Stimulated activated CD8-positive, alpha-beta memory T cell treated with anti-CD3 and anti-CD28 coated beads, Interleukin-12 subunit alpha, Interleukin-12 subunit beta, amount 100 ng/mL, for 4 hours (primary cell): ENCODE data around the gene CHST13.

ENCODE experiments used
- DNase-seq: peaks from one replicate; pipeline ENCODE4 v3.0.0-alpha.2; 2020; ENCODE audit warnings: low read depth

CHST13 gene

DNA sequence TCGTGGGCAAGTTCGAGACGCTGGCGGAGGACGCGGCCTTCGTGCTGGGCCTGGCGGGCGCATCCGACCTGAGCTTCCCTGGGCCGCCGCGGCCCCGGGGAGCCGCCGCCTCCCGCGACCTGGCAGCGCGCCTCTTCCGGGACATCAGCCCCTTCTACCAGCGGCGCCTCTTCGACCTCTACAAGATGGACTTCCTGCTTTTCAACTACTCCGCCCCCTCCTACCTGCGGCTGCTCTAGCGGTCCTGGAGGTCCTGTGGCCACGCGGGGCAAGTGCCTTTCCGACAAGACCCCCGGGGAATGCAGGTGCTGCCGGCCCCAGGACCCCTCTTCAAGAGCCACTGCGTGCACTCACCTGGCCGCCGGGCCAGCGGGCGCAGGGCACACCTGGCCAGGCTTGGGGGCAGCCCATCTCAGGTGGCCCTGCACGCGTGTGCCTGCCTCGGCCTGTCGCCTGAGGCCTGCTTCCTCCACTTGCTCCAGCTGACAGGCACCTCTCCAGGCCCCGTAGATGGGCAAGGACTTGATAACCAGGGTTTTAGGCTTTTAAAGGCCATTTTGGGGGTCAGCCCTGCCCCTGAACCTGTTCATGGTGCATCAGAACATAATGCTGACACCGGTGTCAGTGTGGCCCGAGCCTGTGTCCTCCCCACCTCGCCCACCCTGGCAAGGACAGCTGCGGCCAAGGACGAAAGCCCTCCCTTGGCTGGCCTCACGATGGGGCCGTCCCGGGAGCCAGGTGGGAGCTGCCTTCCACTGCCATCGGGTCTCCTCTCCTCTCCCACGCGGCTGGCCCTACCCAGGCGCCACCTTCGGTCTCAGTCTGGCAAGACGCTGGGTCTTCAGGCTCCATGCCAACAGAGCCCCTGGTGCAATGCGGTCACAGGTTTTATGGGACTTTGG, 18.6 kb downstream of the CHST13 start:
- no peak for DNase-seq

DNA sequence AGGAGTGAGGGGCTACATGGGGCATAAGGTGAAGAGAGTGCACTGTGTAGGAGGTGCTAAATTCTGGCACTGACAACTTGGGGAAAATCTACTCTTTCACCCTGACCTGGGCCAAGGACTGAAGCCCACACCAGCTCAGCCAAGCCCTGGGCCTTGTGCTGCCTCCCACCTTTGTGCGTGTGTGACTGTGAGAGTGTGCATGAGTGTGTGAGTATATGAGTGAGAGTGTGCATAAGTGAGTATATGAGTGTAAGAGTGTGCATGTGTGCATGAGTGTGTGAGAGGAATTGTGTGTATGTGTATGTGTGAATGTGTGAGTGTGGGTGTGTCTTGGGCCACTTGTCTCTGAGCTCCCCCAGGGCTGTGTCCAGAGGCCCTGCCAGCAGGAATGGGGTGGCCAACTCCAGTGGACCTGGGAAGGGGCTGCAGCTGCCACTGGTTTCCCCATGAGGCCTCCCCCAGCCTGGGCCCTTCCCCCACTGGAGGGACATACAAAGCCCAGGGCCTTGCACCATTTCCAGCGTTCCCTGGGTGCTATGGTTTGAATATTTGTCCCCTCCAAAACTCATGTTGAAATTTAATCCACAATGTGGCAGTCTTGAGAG, 19.6 kb downstream of the CHST13 start:
- no peak for DNase-seq

GRCh38 chr3:126544596-126545281, 20.8 kb downstream of the CHST13 start:
- DNase-seq, result no peak

- no peak for DNase-seq
Observed at GRCh38 chr3:126545544-126545943, 21.6 kb downstream of the CHST13 start.

GRCh38 chr3:126546013-126546412, 22.1 kb downstream of the CHST13 start:
- DNase-seq, result no peak

- no peak for DNase-seq
Observed at GRCh38 chr3:126546549-126547239, 22.7 kb downstream of the CHST13 start.

- no peak for DNase-seq
Observed at GRCh38 chr3:126547721-126548120, 23.8 kb downstream of the CHST13 start.

- no peak for DNase-seq
Observed at GRCh38 chr3:126548556-126549466, 24.9 kb downstream of the CHST13 start.

GRCh38 chr3:126549861-126550487, 26.0 kb downstream of the CHST13 start:
- no peak for DNase-seq

- DNase-seq, result no peak
Observed at GRCh38 chr3:126550488-126551051, 26.6 kb downstream of the CHST13 start.

DNA sequence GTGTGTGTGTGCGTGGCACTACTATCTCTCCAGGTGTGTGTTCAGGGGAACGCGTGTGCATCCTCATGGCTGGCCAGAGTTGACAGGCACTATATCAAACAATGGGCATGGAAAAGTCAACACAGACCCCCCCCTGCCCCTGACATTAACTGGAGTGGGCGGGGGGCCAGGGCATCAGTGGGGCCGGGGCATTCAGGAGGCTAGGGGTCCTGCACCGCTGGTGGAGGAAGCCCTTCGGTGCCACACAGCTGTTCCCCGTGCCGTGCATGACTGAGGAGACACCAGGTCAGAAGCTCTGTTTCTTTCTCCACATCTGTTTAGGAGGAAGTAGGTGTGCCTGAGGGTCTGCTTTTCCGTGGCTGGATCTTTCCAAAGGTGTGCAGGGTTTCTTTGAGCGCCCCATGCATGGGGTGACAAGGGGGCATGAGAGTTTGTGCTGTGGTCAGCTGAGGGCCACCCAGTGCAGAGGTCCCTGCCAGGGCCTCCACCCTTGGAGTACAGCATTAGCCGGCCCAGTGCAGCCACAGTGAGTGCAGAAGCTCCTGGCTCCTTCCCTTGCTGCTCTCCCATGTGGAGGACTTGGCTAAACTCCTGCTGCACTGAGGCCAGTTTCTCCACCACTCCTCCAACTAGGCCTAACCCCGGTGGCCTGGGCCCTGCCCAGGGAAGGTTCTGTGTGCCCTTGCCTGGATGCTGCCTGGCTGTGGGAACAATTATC, 27.3 kb downstream of the CHST13 start:
- DNase-seq, result no peak

GRCh38 chr3:126551839-126552687, 28.1 kb downstream of the CHST13 start:
- DNase-seq, result no peak

- no peak for DNase-seq
Observed at GRCh38 chr3:126552688-126553283, 28.8 kb downstream of the CHST13 start.

DNA sequence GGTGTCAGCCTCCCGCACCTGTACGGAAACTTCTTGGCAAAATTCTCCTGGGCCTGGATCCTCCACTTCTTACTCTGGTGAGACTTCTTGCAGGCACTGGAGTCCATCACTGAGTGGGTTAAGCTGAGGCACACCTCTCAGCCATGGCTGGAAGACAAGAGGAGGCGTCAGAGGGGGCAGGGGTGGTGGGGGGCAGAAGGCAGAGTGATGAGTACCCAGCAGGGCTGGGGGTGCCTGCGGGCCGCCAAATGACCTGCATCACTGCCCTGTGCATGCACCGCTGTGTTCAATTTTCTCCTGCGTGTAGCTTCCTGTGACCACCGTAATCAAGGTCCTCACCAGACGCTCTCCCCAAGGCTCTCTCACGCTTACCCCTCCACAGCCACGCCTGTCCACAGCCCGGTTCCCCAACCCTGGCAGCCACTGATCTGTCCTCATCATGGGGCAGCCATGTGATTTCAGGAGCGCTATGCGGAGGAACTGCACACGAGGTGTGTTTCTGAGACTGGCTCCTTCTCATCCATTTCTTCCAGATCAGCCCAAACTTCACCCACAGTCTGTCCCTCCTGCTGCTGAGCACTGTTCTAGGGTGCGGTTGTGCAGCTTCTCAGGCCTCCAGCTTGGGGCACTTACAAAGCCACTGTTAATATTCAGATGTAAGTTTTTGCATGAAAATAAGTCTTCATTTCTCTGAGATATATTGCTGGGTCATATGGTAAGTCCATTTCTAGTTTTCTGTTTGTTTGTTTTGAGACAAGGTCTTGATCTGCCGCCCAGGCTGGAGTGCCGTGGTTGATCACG, 29.5 kb downstream of the CHST13 start:
- DNase-seq, result no peak

- no peak for DNase-seq
Observed at GRCh38 chr3:126554560-126555525, 30.9 kb downstream of the CHST13 start.
